Measurements from ENCODE around the gene UBTD2. TPM values are rescaled to one million over a fixed set of nuclear protein-coding genes. Genes with fewer than 3 reads are reported as not detected.
"Not testable (repeated sequence)": the region's sequence is repeated elsewhere in the genome, so short reads cannot be mapped to it uniquely, and the experiment has no call there.

Gene UBTD2
- total and polyA plus RNA-seq, 3 experiments from 2014 or later = 3.0 to 7.5 (median 7.4) TPM

- CTCF ChIA-PET = no interaction called here
These were observed 16.4 kb upstream of the UBTD2 start for GRCh38 chr5:172299916-172300439.

GRCh38 chr5:172294831-172295230, 11.3 kb upstream of the UBTD2 start:
- DNase-seq = no peak
- H3K27ac Mint-ChIP-seq = no peak overlapping the region
- CTCF ChIA-PET = interaction anchor here (1.2 to 1.9 kb wide), 2 partner anchors 191 to 381 kb away, joined by 3 to 6 read pairs; no protein-coding TSS in a partner anchor
- Histone ChIP-seq H3K4me3 (ENCODE audit: low read length) (no peak overlapping the region), H3K27ac (ENCODE audit: low read depth, low read length) (no peak overlapping the region), H3K27me3 (ENCODE audit: insufficient read depth, low read length, poor library complexity, severe bottlenecking) (no peaks in the 10 kb centered on the region), H3K9me3 (ENCODE audit: low read length) (no peaks in the 10 kb centered on the region), H3K36me3 (ENCODE audit: insufficient read depth, low read length) (no peaks in the 10 kb centered on the region), H3K4me1 (ENCODE audit: insufficient read depth, low read length) (no peaks in the 10 kb centered on the region)
- no peaks in the 10 kb centered on the region for H3K9me3 Mint-ChIP-seq
- POLR2A ChIA-PET = no interaction called here
- H3K4me1 Mint-ChIP-seq = peaks cover 0 to 4% (median 2%) of the 10 kb centered on the region in 3 donors
- H3K27me3 Mint-ChIP-seq = peaks cover 0 to 7% of the 10 kb centered on the region in 2 donors
- H3K4me3 Mint-ChIP-seq = no peak overlapping the region
- H3K36me3 Mint-ChIP-seq = no peaks in the 10 kb centered on the region

More at GRCh38 chr5:172299916-172300439, 16.4 kb upstream of the UBTD2 start:
- H3K9me3 ChIP-seq (ENCODE audit: low read length) = no peaks in the 10 kb centered on the region
- H3K4me3 ChIP-seq (ENCODE audit: low read length) = no peak overlapping the region
- H3K4me1 Mint-ChIP-seq = no peaks in the 10 kb centered on the region
- POLR2A ChIA-PET = no interaction called here
- peaks cover 0 to 3% (median 2%) of the 10 kb centered on the region in 5 donors for H3K9me3 Mint-ChIP-seq
- no peaks in the 10 kb centered on the region for H3K4me1 ChIP-seq (ENCODE audit: insufficient read depth, low read length)
- no peak for DNase-seq
- H3K27ac ChIP-seq (ENCODE audit: low read depth, low read length) = no peak overlapping the region
- H3K4me3 Mint-ChIP-seq = no peak overlapping the region
- H3K27me3 Mint-ChIP-seq = peaks cover 4 to 24% of the 10 kb centered on the region in 2 donors
- H3K36me3 Mint-ChIP-seq = peaks cover 0 to 3% (median 0%) of the 10 kb centered on the region in 3 donors
- H3K27ac Mint-ChIP-seq = no peak overlapping the region
- H3K27me3 ChIP-seq (ENCODE audit: insufficient read depth, low read length, poor library complexity, severe bottlenecking) = no peaks in the 10 kb centered on the region
- H3K36me3 ChIP-seq (ENCODE audit: insufficient read depth, low read length) = no peaks in the 10 kb centered on the region

DNA sequence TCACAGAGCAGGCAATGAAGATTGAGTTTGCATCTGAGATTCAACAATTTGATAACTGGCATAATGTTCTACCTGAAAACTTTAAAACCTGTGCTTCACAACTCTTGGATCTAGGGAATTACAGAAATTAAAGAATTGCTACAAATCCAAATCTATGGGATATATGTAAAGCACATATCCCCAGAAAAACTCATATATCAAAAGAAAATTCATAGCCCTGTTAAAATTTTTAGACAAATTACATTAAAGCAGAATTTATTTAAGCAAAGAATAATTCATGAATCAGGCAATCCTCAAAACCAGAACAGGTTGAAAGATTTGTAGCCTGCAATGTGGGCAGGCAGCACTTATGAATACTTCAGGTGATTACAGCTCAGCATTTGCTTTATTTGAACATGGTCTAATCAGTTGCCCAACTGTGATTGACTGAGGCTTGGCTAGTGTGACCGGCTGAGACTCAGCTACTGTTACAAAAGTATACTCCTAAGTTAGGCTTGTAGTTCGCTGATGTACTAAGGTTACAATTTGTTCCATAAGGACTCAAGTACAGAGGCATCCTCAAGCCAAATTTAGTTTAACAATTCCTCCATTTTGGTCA, 10.3 kb upstream of the UBTD2 start:
- no peak for DNase-seq
- Histone ChIP-seq H3K36me3 (ENCODE audit: insufficient read depth, low read length) (no peaks in the 10 kb centered on the region), H3K4me1 (ENCODE audit: insufficient read depth, low read length) (no peaks in the 10 kb centered on the region), H3K9me3 (ENCODE audit: low read length) (no peaks in the 10 kb centered on the region), H3K27ac (ENCODE audit: low read depth, low read length) (no peak overlapping the region), H3K27me3 (ENCODE audit: insufficient read depth, low read length, poor library complexity, severe bottlenecking) (no peaks in the 10 kb centered on the region), H3K4me3 (ENCODE audit: low read length) (no peak overlapping the region)
- CTCF ChIA-PET = interaction anchor here (0.6 to 3.3 kb wide), 14 partner anchors 8 to 874 kb away, joined by 3 to 15 read pairs (median 4); partner anchors contain the start of genes FBXW11, FGF18, STK10 and UBTD2
- no peak overlapping the region for H3K27ac Mint-ChIP-seq
- POLR2A ChIA-PET = interaction anchor here (1.0 kb wide), 1 partner anchor 14 kb away, joined by 3 read pairs; no protein-coding TSS in a partner anchor
- H3K4me1 Mint-ChIP-seq = peaks cover 0 to 4% (median 2%) of the 10 kb centered on the region in 3 donors
- no peak overlapping the region for H3K4me3 Mint-ChIP-seq
- peaks cover 0 to 7% of the 10 kb centered on the region in 2 donors for H3K27me3 Mint-ChIP-seq
- H3K9me3 Mint-ChIP-seq = no peaks in the 10 kb centered on the region
- no peaks in the 10 kb centered on the region for H3K36me3 Mint-ChIP-seq

DNA sequence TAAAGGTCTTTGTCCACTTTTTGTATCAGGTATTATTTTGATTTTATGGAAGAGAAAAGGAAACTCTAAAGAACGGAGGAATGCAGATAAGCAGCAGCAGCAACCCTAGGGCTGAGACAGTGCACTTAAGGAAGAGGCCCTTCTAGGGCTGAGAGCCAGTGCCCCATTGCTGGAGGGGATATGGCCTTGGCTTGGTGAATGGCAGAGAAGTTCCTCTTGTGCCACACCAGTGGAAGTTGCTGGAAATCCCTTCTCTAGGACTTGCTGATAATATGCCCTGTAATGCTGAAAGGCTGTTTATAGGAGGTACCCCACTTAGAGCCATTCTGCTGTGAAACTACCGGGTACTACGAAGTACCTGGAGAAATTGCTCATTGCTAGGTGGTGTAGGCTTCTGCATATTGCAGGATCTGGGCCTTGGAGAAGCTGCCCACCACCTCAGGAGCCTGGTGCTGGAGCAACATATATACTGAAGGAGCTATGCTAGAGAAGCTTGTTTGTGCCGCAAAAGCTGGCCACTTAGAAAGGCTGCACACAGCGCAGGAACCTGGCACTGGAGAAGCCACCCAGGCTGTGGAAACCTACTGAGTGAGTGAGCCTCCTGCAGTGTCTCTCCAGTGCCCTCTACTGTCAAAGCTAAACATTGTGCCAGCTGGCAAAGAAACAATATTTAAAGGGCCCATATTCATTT, 9.6 kb upstream of the UBTD2 start:
- Histone ChIP-seq H3K36me3 (ENCODE audit: insufficient read depth, low read length) (no peaks in the 10 kb centered on the region), H3K9me3 (ENCODE audit: low read length) (no peaks in the 10 kb centered on the region), H3K4me3 (ENCODE audit: low read length) (no peak overlapping the region), H3K27me3 (ENCODE audit: insufficient read depth, low read length, poor library complexity, severe bottlenecking) (no peaks in the 10 kb centered on the region), H3K27ac (ENCODE audit: low read depth, low read length) (no peak overlapping the region), H3K4me1 (ENCODE audit: insufficient read depth, low read length) (no peaks in the 10 kb centered on the region)
- no peaks in the 10 kb centered on the region for H3K36me3 Mint-ChIP-seq
- H3K27ac Mint-ChIP-seq = no peak overlapping the region
- peaks cover 0 to 7% of the 10 kb centered on the region in 2 donors for H3K27me3 Mint-ChIP-seq
- CTCF ChIA-PET = interaction anchor here (0.6 to 3.3 kb wide), 16 partner anchors 8 to 873 kb away, joined by 3 to 15 read pairs (median 4); partner anchors contain the start of genes FBXW11, FGF18, STK10 and UBTD2
- peaks cover 0 to 4% (median 2%) of the 10 kb centered on the region in 3 donors for H3K4me1 Mint-ChIP-seq
- H3K4me3 Mint-ChIP-seq = no peak overlapping the region
- H3K9me3 Mint-ChIP-seq = no peaks in the 10 kb centered on the region
- peak; percentile 33 to 72 (median 58) for DNase-seq
- POLR2A ChIA-PET = interaction anchor here (1.0 kb wide), 1 partner anchor 13 kb away, joined by 3 read pairs; no protein-coding TSS in a partner anchor

GRCh38 chr5:172291837-172292236, 8.3 kb upstream of the UBTD2 start:
- H3K27me3 Mint-ChIP-seq; H3K27me3 ChIP-seq (ENCODE audit: insufficient read depth, low read length, poor library complexity, severe bottlenecking); H3K36me3 ChIP-seq (ENCODE audit: insufficient read depth, low read length); H3K4me1 ChIP-seq (ENCODE audit: insufficient read depth, low read length); H3K27ac Mint-ChIP-seq; H3K4me3 ChIP-seq (ENCODE audit: low read length); H3K36me3 Mint-ChIP-seq; H3K4me3 Mint-ChIP-seq; DNase-seq; H3K4me1 Mint-ChIP-seq; H3K9me3 Mint-ChIP-seq; H3K27ac ChIP-seq (ENCODE audit: low read depth, low read length); H3K9me3 ChIP-seq (ENCODE audit: low read length): not testable (repeated sequence)
- CTCF ChIA-PET = interaction anchor here (3.3 kb wide), 1 partner anchor 9 kb away, joined by 15 read pairs; the partner anchor contains the start of gene UBTD2
- POLR2A ChIA-PET = interaction anchor here (0.7 kb wide), 1 partner anchor 49 kb away, joined by 3 read pairs; no protein-coding TSS in a partner anchor

- ChIA-PET CTCF (no interaction called here), POLR2A (no interaction called here)
- Mint-ChIP-seq H3K4me3 (no peak overlapping the region), H3K36me3 (no peaks in the 10 kb centered on the region), H3K27ac (no peak overlapping the region), H3K9me3 (no peaks in the 10 kb centered on the region), H3K4me1 (peaks cover 7 to 12% (median 9%) of the 10 kb centered on the region in 3 donors), H3K27me3 (no peaks in the 10 kb centered on the region)
- Histone ChIP-seq H3K4me1 (ENCODE audit: insufficient read depth, low read length) (no peaks in the 10 kb centered on the region), H3K4me3 (ENCODE audit: low read length) (no peak overlapping the region), H3K9me3 (ENCODE audit: low read length) (no peaks in the 10 kb centered on the region), H3K27me3 (ENCODE audit: insufficient read depth, low read length, poor library complexity, severe bottlenecking) (no peaks in the 10 kb centered on the region), H3K27ac (ENCODE audit: low read depth, low read length) (no peak overlapping the region), H3K36me3 (ENCODE audit: insufficient read depth, low read length) (no peaks in the 10 kb centered on the region)
- no peak for DNase-seq
These were observed 4.9 kb upstream of the UBTD2 start for GRCh38 chr5:172288465-172288864.

GRCh38 chr5:172287140-172287539, 3.6 kb upstream of the UBTD2 start:
- H3K27me3 Mint-ChIP-seq; H3K9me3 ChIP-seq (ENCODE audit: low read length); H3K36me3 Mint-ChIP-seq; DNase-seq; H3K27me3 ChIP-seq (ENCODE audit: insufficient read depth, low read length, poor library complexity, severe bottlenecking); H3K9me3 Mint-ChIP-seq; H3K4me1 ChIP-seq (ENCODE audit: insufficient read depth, low read length); H3K27ac Mint-ChIP-seq; POLR2A ChIA-PET; H3K27ac ChIP-seq (ENCODE audit: low read depth, low read length); H3K36me3 ChIP-seq (ENCODE audit: insufficient read depth, low read length); H3K4me3 ChIP-seq (ENCODE audit: low read length): not testable (repeated sequence)
- CTCF ChIA-PET = interaction anchor here (1.3 kb wide), 1 partner anchor 375 kb away, joined by 3 read pairs; no protein-coding TSS in a partner anchor
- Mint-ChIP-seq H3K4me3 (peak overlapping the region in 1 of 7 donors; percentile 31), H3K4me1 (peaks cover 14 to 17% (median 17%) of the 10 kb centered on the region in 3 donors)
